Stomach (tissue), 9 donors: ENCODE measurements around the gene TFCP2L1. TPM values are rescaled to one million over a fixed set of nuclear protein-coding genes. Genes with fewer than 3 reads are reported as not detected.

Experiments
- DNase-seq, 2 donors: peaks; one replicate each; pipeline versions ENCODE4 v3.0.0 to v3.0.0-alpha.2; 2013 to 2019
- H3K27ac ChIP-seq, 5 donors: fragments of 200-600 bp in 4 of 5; sonication (generic) in 4 of 5; one replicate each; pipeline ENCODE4 v1.5.1; 2013 to 2019; ENCODE audit warnings: mild to moderate bottlenecking in 1 of 5, moderate library complexity in 1 of 5
- H3K27me3 ChIP-seq, 3 donors: fragments of 200-600 bp; sonication (generic); one replicate each; pipeline ENCODE4 v1.5.1; 2017 to 2019; ENCODE audit warnings: mixed run types in 1 of 3
- H3K36me3 ChIP-seq, 4 donors: fragments of 200-600 bp; sonication (generic); 1 replicate in 3 of 4; 2 replicates in 1 of 4; pipeline ENCODE4 v1.5.1; 2016 to 2019
- H3K4me1 ChIP-seq, 4 donors: fragments of 200-600 bp; sonication (generic); one replicate each; pipeline ENCODE4 v1.5.1; 2016 to 2019
- H3K4me3 ChIP-seq, 4 donors: fragments of 200-600 bp; sonication (generic) in 3 of 4; one replicate each; pipeline ENCODE4 v1.5.1; 2016 to 2019; ENCODE audit warnings: mild to moderate bottlenecking in 1 of 4
- H3K9me3 ChIP-seq, 4 donors: fragments of 200-600 bp; sonication (generic); one replicate each; pipeline ENCODE4 v1.5.1; 2016 to 2019
- CTCF ChIP-seq, 7 experiments: fragments of 450-650 bp in 4 of 7; fragments of 200-600 bp in 3 of 7; sonication (generic) in 3 of 7; IDR thresholded peaks; one replicate each; pipeline ENCODE4 v1.5.1; 2016 to 2019; ENCODE audit warnings: antibody characterized with exemption in 7 of 7, control low read depth in 2 of 7, mild to moderate bottlenecking in 1 of 7
- EP300 ChIP-seq: sonication (generic); formaldehyde crosslinking; IDR thresholded peaks from one replicate; pipeline ENCODE4 v1.6.1; 2017; ENCODE audit warnings: antibody characterized with exemption
- POLR2A ChIP-seq, 4 donors: fragments of 450-650 bp; IDR thresholded peaks; one replicate each; pipeline ENCODE4 v1.6.1; 2016; ENCODE audit warnings: antibody characterized with exemption in 4 of 4, control low read depth in 2 of 4, mild to moderate bottlenecking in 1 of 4, moderate library complexity in 1 of 4
- POLR2AphosphoS5 ChIP-seq, 3 donors: sonication (generic); formaldehyde crosslinking; IDR thresholded peaks; one replicate each; pipeline ENCODE4 v1.6.1; 2016; ENCODE audit warnings: antibody characterized with exemption in 3 of 3
- WGBS, 5 donors: extraction: QIAGEN DNeasy Blood & Tissue Kit in 3 of 5; methylation state at CpG; one replicate each; pipeline versions ENCODE4 v1.1.5 to v1.1.7; 2013 to 2018; 5-methylcytosine and 5-hydroxymethylcytosine counted together
- intact Hi-C: fragments of 100-400 bp; cut with DNase I; formaldehyde crosslinking; loops from one replicate; pipeline ENCODE4 v1.15.1; 2023; ENCODE audit warnings: low total_unique reads
- polyA plus RNA-seq, 3 donors: library from polyadenylated mRNA; stranded (reverse); fragments of 200-250 nt; gene quantifications; one replicate each; pipeline ENCODE4 v1.2.3, GENCODE V29; 2013
- total RNA-seq, 5 donors: library from RNA; depleted of rRNA; stranded (reverse); fragments of >200 nt; gene quantifications; one replicate each; pipeline versions ENCODE4 v1.1.0 to v1.2.3, GENCODE V29; 2014 to 2016
- donor health status: healthy with polysubstance abuse.
- donor health status: Bipolar disorder and iron deficiency.
- donor health status: healthy.

TFCP2L1 gene
- total and polyA plus RNA-seq, 8 donors = 6.8 to 154 (median 36.9) TPM

GRCh38 chr2:121211251-121211650, 73.8 kb downstream of the TFCP2L1 start:
- TF ChIP-seq EP300 (no peak), POLR2AphosphoS5 (IDR thresholded peaks at IDR 0.05) (peak in 2 of 3 donors; percentile 68 to 74)
- Histone ChIP-seq H3K4me1 (peaks cover 9 to 24% (median 17%) of the 10 kb centered on the region in 4 donors), H3K27ac (peak overlapping the region; percentile 80 to 92 (median 85)), H3K9me3 (no peaks in the 10 kb centered on the region), H3K36me3 (no peaks in the 10 kb centered on the region), H3K4me3 (no peak overlapping the region), H3K27me3 (no peaks in the 10 kb centered on the region)
- WGBS, 5 donors = 26 to 47% (median 34%) methylated on average over 5 of the region's 5 CpGs
- peak; percentile 60 to 79 for DNase-seq
- intact Hi-C loops = no loop called here

- intact Hi-C loops = no loop called here
- DNase-seq = peak; percentile 57 to 93
- WGBS, 5 donors = 24 to 50% (median 32%) methylated on average over 8 of the region's 8 CpGs
- Histone ChIP-seq H3K27ac (peak overlapping the region; percentile 80 to 92 (median 85)), H3K27me3 (no peaks in the 10 kb centered on the region), H3K9me3 (no peaks in the 10 kb centered on the region), H3K36me3 (no peaks in the 10 kb centered on the region), H3K4me1 (peaks cover 12 to 26% (median 17%) of the 10 kb centered on the region in 4 donors), H3K4me3 (no peak overlapping the region)
- no peak for TF ChIP-seq POLR2A (IDR thresholded peaks at IDR 0.05)
- TF ChIP-seq CTCF (IDR thresholded peaks at IDR 0.05) = peak in 3 of 7 experiments; percentile 15 to 22 (median 21)
- peak in 2 of 3 donors; percentile 21 to 31 for TF ChIP-seq POLR2AphosphoS5 (IDR thresholded peaks at IDR 0.05)
- TF ChIP-seq EP300 = no peak
Measured at GRCh38 chr2:121210691-121211090, 74.3 kb downstream of the TFCP2L1 start.

- 86 to 91% (median 87%) methylated on average over 11 to 13 of the region's 13 CpGs for WGBS, 5 donors
- intact Hi-C loops = no loop called here
- H3K27me3 ChIP-seq = no peaks in the 10 kb centered on the region
- TF ChIP-seq POLR2AphosphoS5 (IDR thresholded peaks at IDR 0.05) (no peak), EP300 (no peak), CTCF (IDR thresholded peaks at IDR 0.05) (no peak), POLR2A (IDR thresholded peaks at IDR 0.05) (no peak)
- no peaks in the 10 kb centered on the region for H3K36me3 ChIP-seq
- no peaks in the 10 kb centered on the region for H3K9me3 ChIP-seq
- no peak overlapping the region for H3K4me3 ChIP-seq
- peaks cover 13 to 32% (median 20%) of the 10 kb centered on the region in 4 donors for H3K4me1 ChIP-seq
- DNase-seq = no peak
- H3K27ac ChIP-seq = no peak overlapping the region
Measured at GRCh38 chr2:121209014-121209610, 75.9 kb downstream of the TFCP2L1 start.

GRCh38 chr2:121207494-121207893, 77.5 kb downstream of the TFCP2L1 start:
- Histone ChIP-seq H3K27ac (no peak overlapping the region), H3K4me1 (peaks cover 13 to 40% (median 29%) of the 10 kb centered on the region in 4 donors), H3K27me3 (no peaks in the 10 kb centered on the region), H3K4me3 (no peak overlapping the region), H3K36me3 (no peaks in the 10 kb centered on the region), H3K9me3 (no peaks in the 10 kb centered on the region)
- DNase-seq = no peak
- TF ChIP-seq POLR2AphosphoS5 (IDR thresholded peaks at IDR 0.05) (no peak), POLR2A (IDR thresholded peaks at IDR 0.05) (no peak), EP300 (no peak), CTCF (IDR thresholded peaks at IDR 0.05) (no peak)
- intact Hi-C loops = no loop called here
- WGBS, 5 donors = 78 to 92% (median 90%) methylated on average over 5 of the region's 5 CpGs

- H3K27ac ChIP-seq = no peak overlapping the region
- no peaks in the 10 kb centered on the region for H3K9me3 ChIP-seq
- H3K27me3 ChIP-seq = no peaks in the 10 kb centered on the region
- no peak for TF ChIP-seq POLR2AphosphoS5 (IDR thresholded peaks at IDR 0.05)
- TF ChIP-seq CTCF (IDR thresholded peaks at IDR 0.05) = no peak
- no peak for TF ChIP-seq POLR2A (IDR thresholded peaks at IDR 0.05)
- TF ChIP-seq EP300 = no peak
- DNase-seq = peak; percentile 57 to 75
- intact Hi-C loops = no loop called here
- H3K36me3 ChIP-seq = no peaks in the 10 kb centered on the region
- H3K4me3 ChIP-seq = no peak overlapping the region
- 73 to 78% (median 75%) methylated on average over 10 of the region's 10 CpGs for WGBS, 5 donors
- peaks cover 0 to 27% (median 20%) of the 10 kb centered on the region in 4 donors for H3K4me1 ChIP-seq
Measured at GRCh38 chr2:121205321-121205942, 79.6 kb downstream of the TFCP2L1 start.
